ENCODE measurements around the gene RAB3B.

DNA sequence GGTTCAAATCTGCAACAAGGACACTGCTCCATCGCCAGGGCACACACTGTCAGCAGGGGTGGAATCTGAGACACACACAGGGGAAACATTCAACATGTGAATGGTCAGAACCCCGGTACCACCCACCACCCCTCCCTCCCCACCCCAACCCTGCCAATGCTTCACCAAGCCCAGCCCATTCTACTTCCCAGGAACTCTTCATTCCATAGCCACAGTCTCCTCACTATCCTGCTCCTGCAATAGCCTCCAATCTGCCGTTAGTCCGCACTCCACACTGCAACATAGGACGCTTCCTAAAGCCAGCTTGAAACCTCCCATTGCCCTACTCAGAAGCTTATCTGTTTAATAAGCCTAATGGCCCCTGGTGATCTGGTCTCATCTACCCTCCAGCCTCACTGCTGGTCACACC lies 7.5 kb upstream of the RAB3B start:
- TF ChIP-seq, protein P1, sequence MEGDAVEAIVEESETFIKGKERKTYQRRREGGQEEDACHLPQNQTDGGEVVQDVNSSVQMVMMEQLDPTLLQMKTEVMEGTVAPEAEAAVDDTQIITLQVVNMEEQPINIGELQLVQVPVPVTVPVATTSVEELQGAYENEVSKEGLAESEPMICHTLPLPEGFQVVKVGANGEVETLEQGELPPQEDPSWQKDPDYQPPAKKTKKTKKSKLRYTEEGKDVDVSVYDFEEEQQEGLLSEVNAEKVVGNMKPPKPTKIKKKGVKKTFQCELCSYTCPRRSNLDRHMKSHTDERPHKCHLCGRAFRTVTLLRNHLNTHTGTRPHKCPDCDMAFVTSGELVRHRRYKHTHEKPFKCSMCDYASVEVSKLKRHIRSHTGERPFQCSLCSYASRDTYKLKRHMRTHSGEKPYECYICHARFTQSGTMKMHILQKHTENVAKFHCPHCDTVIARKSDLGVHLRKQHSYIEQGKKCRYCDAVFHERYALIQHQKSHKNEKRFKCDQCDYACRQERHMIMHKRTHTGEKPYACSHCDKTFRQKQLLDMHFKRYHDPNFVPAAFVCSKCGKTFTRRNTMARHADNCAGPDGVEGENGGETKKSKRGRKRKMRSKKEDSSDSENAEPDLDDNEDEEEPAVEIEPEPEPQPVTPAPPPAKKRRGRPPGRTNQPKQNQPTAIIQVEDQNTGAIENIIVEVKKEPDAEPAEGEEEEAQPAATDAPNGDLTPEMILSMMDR (conservative IDR thresholded peaks at IDR 0.05 in 1 of 2, IDR thresholded peaks at IDR 0.05 in 1 of 2; ENCODE audit: extremely low read depth in 1 of 2, insufficient read depth in 1 of 2, low read depth in 1 of 2, low read length in 2 of 2), result no peak
- no peak for TF ChIP-seq EZH2 (IDR thresholded peaks at IDR 0.05; ENCODE audit: borderline replicate concordance, low read length)
